ENCODE measurements around the gene ADAM12.

- no peak for TF ChIP-seq POLR2A (IDR thresholded peaks at IDR 0.05)
- peak; percentile 64 to 83 (median 72) for TF ChIP-seq CTCF (IDR thresholded peaks at IDR 0.05)
Observed at GRCh38 chr10:126387041-126387921, 996 bp downstream of the ADAM12 start.

Data from uterus (tissue), 2 donors.